ENCODE results near the gene HADHB. TPM values are rescaled to one million over a fixed set of nuclear protein-coding genes. Genes with fewer than 3 reads are reported as not detected.

Gene HADHB
- total RNA-seq, 1 experiment from 2014 or later: 72.7 TPM

DNA sequence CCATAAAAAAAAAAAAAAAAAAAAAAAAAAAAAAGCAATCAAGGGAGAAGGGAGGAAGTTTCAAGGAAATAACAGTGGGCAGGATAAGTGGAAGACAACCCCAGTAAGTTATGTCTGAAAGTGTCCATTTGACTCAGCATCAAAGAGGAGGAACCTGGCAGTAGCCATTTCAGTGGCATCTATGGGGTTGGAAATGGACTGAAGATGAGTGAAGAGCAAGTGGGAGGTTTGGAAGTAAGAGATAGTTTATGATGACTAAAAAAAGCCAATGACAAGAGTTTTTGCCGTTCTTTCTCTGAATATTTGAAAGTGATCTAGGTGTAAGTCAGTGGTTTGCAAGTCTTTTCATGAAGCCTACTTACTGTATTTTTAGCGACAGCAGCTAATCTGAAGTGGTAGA, 92.0 kb downstream of the HADHB start:
- TF ChIP-seq, protein P1, sequence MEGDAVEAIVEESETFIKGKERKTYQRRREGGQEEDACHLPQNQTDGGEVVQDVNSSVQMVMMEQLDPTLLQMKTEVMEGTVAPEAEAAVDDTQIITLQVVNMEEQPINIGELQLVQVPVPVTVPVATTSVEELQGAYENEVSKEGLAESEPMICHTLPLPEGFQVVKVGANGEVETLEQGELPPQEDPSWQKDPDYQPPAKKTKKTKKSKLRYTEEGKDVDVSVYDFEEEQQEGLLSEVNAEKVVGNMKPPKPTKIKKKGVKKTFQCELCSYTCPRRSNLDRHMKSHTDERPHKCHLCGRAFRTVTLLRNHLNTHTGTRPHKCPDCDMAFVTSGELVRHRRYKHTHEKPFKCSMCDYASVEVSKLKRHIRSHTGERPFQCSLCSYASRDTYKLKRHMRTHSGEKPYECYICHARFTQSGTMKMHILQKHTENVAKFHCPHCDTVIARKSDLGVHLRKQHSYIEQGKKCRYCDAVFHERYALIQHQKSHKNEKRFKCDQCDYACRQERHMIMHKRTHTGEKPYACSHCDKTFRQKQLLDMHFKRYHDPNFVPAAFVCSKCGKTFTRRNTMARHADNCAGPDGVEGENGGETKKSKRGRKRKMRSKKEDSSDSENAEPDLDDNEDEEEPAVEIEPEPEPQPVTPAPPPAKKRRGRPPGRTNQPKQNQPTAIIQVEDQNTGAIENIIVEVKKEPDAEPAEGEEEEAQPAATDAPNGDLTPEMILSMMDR (conservative IDR thresholded peaks at IDR 0.05): no peak
- TF ChIP-seq EZH2 (IDR thresholded peaks at IDR 0.05; ENCODE audit: low read depth): no peak
- Histone ChIP-seq H3K4me1 (replicated peaks; ENCODE audit: insufficient read depth) (peaks cover 5% of the 10 kb centered on the region; the same call in 1 of the 2 replicates), H3K79me2 (ENCODE audit: low read depth) (no peaks in the 10 kb centered on the region), H3K36me3 (ENCODE audit: low read depth) (no peaks in the 10 kb centered on the region), H3K4me2 (no peak overlapping the region), H3K9me3 (ENCODE audit: insufficient read depth, low read depth) (no peaks in the 10 kb centered on the region), H2AFZ (no peak overlapping the region), H3F3A (ENCODE audit: insufficient read depth, low read depth) (no peaks in the 10 kb centered on the region), H3K9me2 (ENCODE audit: insufficient read depth) (no peaks in the 10 kb centered on the region), H4K20me1 (ENCODE audit: insufficient read depth) (no peaks in the 10 kb centered on the region), H3K4me3 (no peak overlapping the region), H3K27ac (no peak overlapping the region), H3K27me3 (ENCODE audit: insufficient read depth, low read depth) (no peaks in the 10 kb centered on the region)
- intact Hi-C loops (cut with micrococcal nuclease; ENCODE audit: unreplicated experiment): loop anchor here (10.0 kb wide), 1 partner anchor 482 kb away; no protein-coding TSS in a partner anchor
- CTCF ChIA-PET: no interaction called here
- POLR2A ChIA-PET (ENCODE audit: unreplicated experiment): no interaction called here
- no peak for DNase-seq
- BruUV-seq (replicated peaks): no TSS peak

- no peak overlapping the region for H2AFZ ChIP-seq
- no peaks in the 10 kb centered on the region for H3K27me3 ChIP-seq (ENCODE audit: insufficient read depth, low read depth)
- H3K4me1 ChIP-seq (replicated peaks; ENCODE audit: insufficient read depth): peaks cover 3% of the 10 kb centered on the region; the same call in 1 of the 2 replicates
- no TSS peak for BruUV-seq (replicated peaks)
- H3K4me3 ChIP-seq: no peak overlapping the region
- TF ChIP-seq, protein P1 (conservative IDR thresholded peaks at IDR 0.05): no peak
- no peak for TF ChIP-seq EZH2 (IDR thresholded peaks at IDR 0.05; ENCODE audit: low read depth)
- no peaks in the 10 kb centered on the region for H3K9me2 ChIP-seq (ENCODE audit: insufficient read depth)
- intact Hi-C loops (cut with micrococcal nuclease; ENCODE audit: unreplicated experiment): loop anchor here (10.0 kb wide), 1 partner anchor 482 kb away; no protein-coding TSS in a partner anchor
- ChIA-PET POLR2A (ENCODE audit: unreplicated experiment) (interaction anchor here (0.6 kb wide), 1 partner anchor 656 kb away, joined by 4 read pairs; no protein-coding TSS in a partner anchor), CTCF (no interaction called here)
- H3K4me2 ChIP-seq: no peak overlapping the region
- H4K20me1 ChIP-seq (ENCODE audit: insufficient read depth): no peaks in the 10 kb centered on the region
- no peaks in the 10 kb centered on the region for H3F3A ChIP-seq (ENCODE audit: insufficient read depth, low read depth)
- no peak overlapping the region for H3K27ac ChIP-seq
- no peaks in the 10 kb centered on the region for H3K79me2 ChIP-seq (ENCODE audit: low read depth)
- no peaks in the 10 kb centered on the region for H3K36me3 ChIP-seq (ENCODE audit: low read depth)
- DNase-seq: no peak
- H3K9me3 ChIP-seq (ENCODE audit: insufficient read depth, low read depth): no peaks in the 10 kb centered on the region
These were observed 92.6 kb downstream of the HADHB start for GRCh38 chr2:26337298-26337697.

Other genes with a start within 250 kb of the HADHB start
- gene RAB10, start 210.9 kb upstream of the HADHB start, total RNA-seq (2021): 150 and 171 TPM in 2 replicates
- 0.96 and 1.7 TPM in 2 replicates for gene GAREM2, start 71.9 kb upstream of the HADHB start, total RNA-seq (2021)
- gene HADHA, start 307 bp upstream of the HADHB start, total RNA-seq (2021): 99.9 and 129 TPM in 2 replicates
- gene SELENOI, start 101.2 kb downstream of the HADHB start, total RNA-seq (2021): 33.0 and 60.8 TPM in 2 replicates
- gene ADGRF3, start 101.8 kb downstream of the HADHB start, total RNA-seq (2021): 0.38 and 0.48 TPM in 2 replicates
- 4.7 and 6.4 TPM in 2 replicates for gene DRC1, start 157.0 kb downstream of the HADHB start, total RNA-seq (2021)
- not detected in 2 replicates for gene OTOF, start 233.2 kb downstream of the HADHB start, total RNA-seq (2021)